ENCODE data around the gene SLC35A2.

- TF ChIP-seq CTCF (IDR thresholded peaks at IDR 0.05): no peak
- TF ChIP-seq POLR2A (IDR thresholded peaks at IDR 0.05): no peak
- TF ChIP-seq POLR2AphosphoS5 (IDR thresholded peaks at IDR 0.05; ENCODE audit: insufficient read depth in 1 of 2, low read depth in 1 of 2): no peak
Measured at GRCh38 chrX:48935301-48935670, 23.8 kb upstream of the SLC35A2 start.
